SK-N-MC (cell line): ENCODE data around the gene SMIM20.

Source experiments
- DNase-seq: peaks from one replicate; pipeline ENCODE4 v3.0.0-alpha.2; 2011; ENCODE audit warnings: low read depth, low spot score
- H3K27ac ChIP-seq: fragments of 200-600 bp; sonication (generic); 2 replicates; pipeline ENCODE4 v1.5.1; 2016; ENCODE audit warnings: mixed run types
- H3K36me3 ChIP-seq: fragments of 200-600 bp; sonication (generic); 2 replicates; pipeline ENCODE4 v1.6.1; 2017; ENCODE audit warnings: antibody characterized with exemption, low read length, mixed read lengths; ENCODE audit not compliant: insufficient read depth
- H3K4me3 ChIP-seq: fragments of 200-600 bp; sonication (generic); 2 replicates; pipeline ENCODE4 v1.5.1; 2016
- H3K9ac ChIP-seq: fragments of 200-600 bp; sonication (generic); 2 replicates; pipeline ENCODE4 v1.8.0; 2017; ENCODE audit warnings: mixed run types, mixed read lengths; ENCODE audit not compliant: insufficient read length
- H3K9me3 ChIP-seq: fragments of 200-600 bp; sonication (generic); 2 replicates; pipeline ENCODE4 v1.6.1; 2017; ENCODE audit warnings: low read depth, mild to moderate bottlenecking, antibody characterized with exemption, low read length, moderate library complexity, mixed read lengths
- EZH2 ChIP-seq: fragments of 200-600 bp; sonication (generic); IDR thresholded peaks from one replicate; pipeline ENCODE4 v1.6.1; 2017; ENCODE audit warnings: antibody characterized with exemption
- FOXP2 ChIP-seq: optimal IDR thresholded peaks from 2 replicates; pipeline ENCODE3; 2011; ENCODE audit warnings: mild to moderate bottlenecking, moderate library complexity; ENCODE audit not compliant: insufficient read depth; ENCODE audit errors: extremely low read length, control extremely low read depth
- POLR2AphosphoS5 ChIP-seq: IDR thresholded peaks from 2 replicates; pipeline ENCODE4 v1.6.1; 2012; ENCODE audit warnings: mild to moderate bottlenecking, low read depth, low read length, borderline replicate concordance

The SMIM20 gene

GRCh38 chr4:25927361-25928195, 13.6 kb downstream of the SMIM20 start:
- H3K36me3 ChIP-seq = no peaks in the 10 kb centered on the region
- no peaks in the 10 kb centered on the region for H3K9me3 ChIP-seq
- peak overlapping the region; percentile 82; the same call in 1 of the 2 replicates for H3K27ac ChIP-seq
- DNase-seq = no peak
- TF ChIP-seq FOXP2 (no peak), POLR2AphosphoS5 (no peak), EZH2 (no peak)
- H3K9ac ChIP-seq = no peak overlapping the region
- no peak overlapping the region for H3K4me3 ChIP-seq

DNA sequence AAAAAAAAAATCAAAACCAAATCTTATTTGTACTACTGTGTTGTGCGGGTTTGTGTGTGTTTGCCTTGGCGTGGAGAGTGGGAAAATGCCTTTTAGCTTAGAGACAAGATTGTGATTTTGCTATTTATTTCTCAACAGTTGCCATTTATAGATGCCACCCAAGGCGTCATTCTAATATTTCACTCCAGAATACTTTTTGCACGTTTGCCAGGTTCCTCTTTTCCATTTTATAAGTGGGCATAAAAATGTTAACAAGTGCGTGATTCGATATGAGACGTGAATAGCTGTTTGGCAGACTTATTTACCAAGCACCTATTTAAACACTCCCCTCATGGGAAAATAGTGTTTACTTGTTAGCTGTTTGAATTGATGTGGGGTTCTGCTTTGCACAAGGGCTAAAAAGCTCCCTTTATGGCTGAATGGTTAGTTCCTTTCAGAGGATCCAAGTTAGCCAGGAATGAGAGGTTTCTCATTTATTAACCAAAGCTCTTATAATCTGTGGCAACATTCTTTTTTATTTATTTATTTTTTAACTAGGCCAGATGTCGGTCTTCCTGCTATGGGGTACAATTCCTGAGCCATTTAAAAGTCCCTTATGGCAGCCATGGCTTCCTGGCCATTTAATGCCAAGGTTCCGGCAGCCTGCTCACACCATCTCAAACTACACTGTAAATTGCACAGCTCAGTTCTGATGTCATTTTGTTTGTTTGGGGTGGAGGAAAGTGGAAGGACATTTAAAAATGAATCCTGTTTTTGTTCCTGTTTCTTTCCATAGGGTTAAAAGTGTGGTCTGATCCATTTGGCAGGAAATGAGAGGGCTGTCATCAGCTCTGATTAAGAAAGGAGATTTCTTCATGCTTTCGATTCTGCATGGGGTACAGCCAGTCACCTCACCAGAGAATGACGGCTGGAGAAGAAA, 14.6 kb downstream of the SMIM20 start:
- no peak for DNase-seq
- no peaks in the 10 kb centered on the region for H3K9me3 ChIP-seq
- H3K4me3 ChIP-seq = peak overlapping the region; percentile 63
- H3K9ac ChIP-seq = peak overlapping the region; percentile 3
- no peak for TF ChIP-seq EZH2
- no peak for TF ChIP-seq POLR2AphosphoS5
- no peak for TF ChIP-seq FOXP2
- no peaks in the 10 kb centered on the region for H3K36me3 ChIP-seq
- peak overlapping the region; percentile 82 for H3K27ac ChIP-seq

DNA sequence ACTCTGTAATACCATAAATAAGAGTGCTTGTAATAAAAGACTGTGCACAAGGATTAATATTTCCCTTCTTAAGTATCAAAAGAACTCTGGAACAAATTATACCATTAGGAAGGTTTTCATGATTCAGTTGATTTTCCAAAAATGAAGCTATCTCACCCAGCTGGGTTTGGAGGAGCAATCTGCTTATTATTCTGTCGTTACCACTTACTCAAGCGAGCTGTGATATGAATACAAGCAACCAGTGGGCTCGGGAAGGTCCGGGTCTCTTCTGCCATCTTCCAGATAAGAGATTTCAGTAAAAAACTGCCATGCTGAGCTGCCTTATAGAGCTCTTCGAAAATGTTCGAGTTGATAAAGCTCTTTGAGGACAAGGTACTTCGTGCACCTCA, 15.3 kb downstream of the SMIM20 start:
- peak overlapping the region; percentile 3 for H3K9ac ChIP-seq
- no peaks in the 10 kb centered on the region for H3K36me3 ChIP-seq
- TF ChIP-seq EZH2 (no peak), FOXP2 (no peak), POLR2AphosphoS5 (no peak)
- H3K27ac ChIP-seq = peak overlapping the region; percentile 82
- no peaks in the 10 kb centered on the region for H3K9me3 ChIP-seq
- no peak for DNase-seq
- peak overlapping the region; percentile 63 for H3K4me3 ChIP-seq

DNA sequence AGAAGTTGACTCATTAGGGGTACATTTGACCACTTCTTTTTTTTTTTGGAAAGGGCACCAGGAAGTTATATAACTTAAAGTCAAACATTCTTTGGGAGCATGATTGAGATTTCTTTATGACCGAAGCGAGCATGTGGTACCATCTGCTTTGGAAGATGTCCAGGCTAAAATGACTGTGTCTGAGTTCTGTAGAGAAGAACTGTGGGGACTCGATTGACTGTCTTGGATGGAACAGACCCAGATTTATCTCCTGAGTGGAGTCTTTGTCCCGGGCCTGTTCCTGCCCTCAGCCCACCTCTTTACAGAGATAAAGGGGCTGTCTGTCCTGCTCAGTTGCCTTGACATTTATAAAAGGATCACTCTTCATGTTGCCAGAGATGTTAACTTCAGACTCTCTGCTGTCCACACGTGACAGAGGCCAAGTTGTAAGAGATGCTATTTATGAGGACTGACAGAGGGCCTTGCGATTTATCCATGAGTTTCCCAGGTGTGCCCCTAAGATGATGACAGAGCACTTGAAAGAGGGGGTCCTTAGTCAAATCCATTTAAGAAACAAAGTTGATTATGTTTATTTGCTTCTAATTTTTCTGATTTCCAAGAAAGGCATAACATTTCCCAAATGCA, 16.8 kb downstream of the SMIM20 start:
- Histone ChIP-seq H3K36me3 (no peaks in the 10 kb centered on the region), H3K4me3 (no peak overlapping the region), H3K9ac (no peak overlapping the region), H3K9me3 (no peaks in the 10 kb centered on the region), H3K27ac (no peak overlapping the region)
- no peak for DNase-seq
- no peak for TF ChIP-seq POLR2AphosphoS5
- TF ChIP-seq FOXP2 = no peak
- TF ChIP-seq EZH2 = no peak

- H3K36me3 ChIP-seq = no peaks in the 10 kb centered on the region
- TF ChIP-seq EZH2 = no peak
- no peak for TF ChIP-seq POLR2AphosphoS5
- TF ChIP-seq FOXP2 = no peak
- H3K9ac ChIP-seq = no peak overlapping the region
- no peak for DNase-seq
- H3K9me3 ChIP-seq = no peaks in the 10 kb centered on the region
- H3K27ac ChIP-seq = 0 out of 2 replicates have a peak overlapping the region, but pooled peaks have one; percentile 25
- no peak overlapping the region for H3K4me3 ChIP-seq
Observed at GRCh38 chr4:25936696-25937095, 22.7 kb downstream of the SMIM20 start.

DNA sequence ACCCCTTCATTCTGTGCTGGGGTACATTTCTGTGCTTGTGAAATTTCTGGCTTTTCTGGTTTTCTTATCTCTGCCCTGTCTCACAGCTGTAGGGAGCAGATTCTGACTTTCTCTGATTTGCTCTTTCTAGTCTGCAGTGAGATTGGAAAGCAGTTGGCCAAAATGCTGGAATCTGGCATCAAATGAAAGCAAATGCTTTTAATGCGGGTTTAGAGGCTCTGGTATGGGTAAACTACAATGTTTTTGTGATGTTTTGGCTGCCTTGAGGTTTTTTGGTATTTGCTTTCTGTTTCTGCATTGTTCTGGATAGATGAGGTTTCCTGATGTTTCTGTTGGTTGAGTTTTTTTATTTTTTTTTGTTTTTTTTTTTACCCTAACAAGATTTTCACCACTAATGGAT, 23.8 kb downstream of the SMIM20 start:
- H3K27ac ChIP-seq = no peak overlapping the region
- no peaks in the 10 kb centered on the region for H3K36me3 ChIP-seq
- H3K9ac ChIP-seq = no peak overlapping the region
- no peak overlapping the region for H3K4me3 ChIP-seq
- H3K9me3 ChIP-seq = no peaks in the 10 kb centered on the region
- DNase-seq = no peak
- TF ChIP-seq FOXP2 = no peak
- no peak for TF ChIP-seq POLR2AphosphoS5
- no peak for TF ChIP-seq EZH2

DNA sequence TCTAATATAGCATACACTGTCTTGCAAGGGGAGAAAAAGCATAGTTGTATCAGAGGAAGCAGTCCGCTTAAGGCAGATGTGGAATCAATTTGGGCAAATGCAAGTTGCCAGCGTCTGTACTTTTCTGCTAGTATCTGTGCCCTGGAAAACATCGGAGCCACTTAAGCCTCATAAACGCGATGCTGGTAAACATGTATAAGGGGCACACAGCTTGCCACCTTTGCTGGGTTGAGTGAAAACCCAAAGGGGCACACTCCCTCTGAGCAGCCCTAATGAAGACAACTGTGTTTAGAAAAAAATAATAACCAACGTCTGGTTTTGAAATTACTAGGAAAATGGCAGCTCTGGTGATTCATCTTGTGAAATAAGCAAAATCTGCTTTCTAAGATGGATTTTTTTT, 24.3 kb downstream of the SMIM20 start:
- Histone ChIP-seq H3K9me3 (no peaks in the 10 kb centered on the region), H3K4me3 (no peak overlapping the region), H3K36me3 (no peaks in the 10 kb centered on the region), H3K27ac (no peak overlapping the region), H3K9ac (no peak overlapping the region)
- TF ChIP-seq EZH2 (no peak), POLR2AphosphoS5 (no peak), FOXP2 (no peak)
- no peak for DNase-seq

- no peak overlapping the region for H3K4me3 ChIP-seq
- no peak for DNase-seq
- H3K9me3 ChIP-seq = no peaks in the 10 kb centered on the region
- H3K27ac ChIP-seq = no peak overlapping the region
- no peaks in the 10 kb centered on the region for H3K36me3 ChIP-seq
- TF ChIP-seq POLR2AphosphoS5 (no peak), EZH2 (no peak), FOXP2 (no peak)
- no peak overlapping the region for H3K9ac ChIP-seq
Observed at GRCh38 chr4:25938787-25939186, 24.8 kb downstream of the SMIM20 start.
